NCI-H1417 (cell line): ENCODE results near the gene SFRP2.

ENCODE experiments used
- DNase-seq, 3 experiments: peaks; one replicate each; lab custom pipeline; 2025; lab: John Stamatoyannopoulos, UW

SFRP2 gene

DNA sequence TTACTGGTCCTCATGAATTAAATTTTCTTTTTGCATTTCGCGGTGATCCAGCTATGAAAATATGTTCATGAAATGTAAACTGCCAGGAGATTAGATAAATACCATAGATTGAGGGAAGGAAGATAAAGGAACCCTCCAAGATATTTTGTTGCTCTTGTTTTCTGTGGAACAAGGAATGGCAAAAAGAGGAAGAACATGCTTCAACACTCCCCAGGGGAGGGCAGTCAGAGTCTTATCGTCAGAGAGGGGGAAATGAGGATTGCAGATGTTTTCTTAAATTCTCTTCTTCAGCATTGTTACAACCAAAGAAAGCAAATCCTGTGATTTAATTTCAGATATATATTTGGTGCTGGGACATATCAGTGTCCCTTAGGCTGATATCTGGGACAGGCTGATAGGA is 9.5 kb upstream of the SFRP2 start:
- no peak for DNase-seq

DNA sequence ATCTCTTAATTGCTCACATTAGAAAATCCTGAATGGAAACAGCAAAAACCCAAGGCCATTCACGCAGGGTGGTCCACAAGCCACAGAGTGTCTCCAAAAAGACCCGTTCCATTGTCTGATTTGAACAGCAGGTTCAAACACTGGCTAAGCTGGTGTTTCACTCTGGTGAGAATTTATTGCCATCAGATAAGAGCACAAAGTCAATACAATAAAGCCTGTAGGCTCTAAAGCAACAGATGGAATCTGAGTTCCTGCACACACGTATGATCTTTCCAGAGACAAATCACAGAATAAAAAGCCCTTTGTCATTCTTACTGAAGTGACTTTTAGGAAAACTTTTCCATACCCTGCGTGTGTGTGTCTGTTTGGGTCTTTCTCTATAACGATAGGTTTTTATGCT is 5.1 kb upstream of the SFRP2 start:
- DNase-seq, result peak in 1 of 3 experiments; percentile 9

DNA sequence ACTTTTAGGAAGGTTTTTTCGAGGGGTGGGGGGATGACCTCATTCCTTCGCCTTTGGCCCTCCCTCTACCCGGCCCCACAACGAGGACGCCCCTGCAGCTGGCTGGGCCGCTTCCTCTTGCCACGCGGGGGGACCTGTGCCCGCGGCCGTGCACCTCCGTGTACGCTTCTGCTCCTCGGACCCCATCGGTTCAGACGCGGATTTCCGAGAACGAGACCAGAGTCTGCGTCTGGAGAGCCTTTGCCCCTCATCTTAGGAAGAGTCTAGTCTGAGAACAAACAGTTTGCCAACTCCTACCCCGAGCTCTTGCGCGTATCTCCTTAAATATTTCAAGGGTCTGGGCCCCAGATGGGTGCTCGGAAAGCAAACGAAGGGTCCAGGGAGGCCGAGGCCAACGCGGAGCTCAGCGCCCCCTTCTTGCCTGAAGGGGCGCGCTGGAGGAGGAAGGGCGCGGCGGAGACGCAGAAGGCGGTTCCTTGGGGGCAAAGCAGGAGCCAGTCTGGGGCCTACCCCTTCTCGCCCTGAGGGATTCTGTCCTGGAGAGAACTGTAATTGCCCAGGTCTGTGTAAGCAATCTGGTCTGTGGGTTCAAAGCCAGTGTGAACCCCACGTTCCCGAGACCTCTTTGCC is 3.9 kb upstream of the SFRP2 start:
- no peak for DNase-seq

DNA sequence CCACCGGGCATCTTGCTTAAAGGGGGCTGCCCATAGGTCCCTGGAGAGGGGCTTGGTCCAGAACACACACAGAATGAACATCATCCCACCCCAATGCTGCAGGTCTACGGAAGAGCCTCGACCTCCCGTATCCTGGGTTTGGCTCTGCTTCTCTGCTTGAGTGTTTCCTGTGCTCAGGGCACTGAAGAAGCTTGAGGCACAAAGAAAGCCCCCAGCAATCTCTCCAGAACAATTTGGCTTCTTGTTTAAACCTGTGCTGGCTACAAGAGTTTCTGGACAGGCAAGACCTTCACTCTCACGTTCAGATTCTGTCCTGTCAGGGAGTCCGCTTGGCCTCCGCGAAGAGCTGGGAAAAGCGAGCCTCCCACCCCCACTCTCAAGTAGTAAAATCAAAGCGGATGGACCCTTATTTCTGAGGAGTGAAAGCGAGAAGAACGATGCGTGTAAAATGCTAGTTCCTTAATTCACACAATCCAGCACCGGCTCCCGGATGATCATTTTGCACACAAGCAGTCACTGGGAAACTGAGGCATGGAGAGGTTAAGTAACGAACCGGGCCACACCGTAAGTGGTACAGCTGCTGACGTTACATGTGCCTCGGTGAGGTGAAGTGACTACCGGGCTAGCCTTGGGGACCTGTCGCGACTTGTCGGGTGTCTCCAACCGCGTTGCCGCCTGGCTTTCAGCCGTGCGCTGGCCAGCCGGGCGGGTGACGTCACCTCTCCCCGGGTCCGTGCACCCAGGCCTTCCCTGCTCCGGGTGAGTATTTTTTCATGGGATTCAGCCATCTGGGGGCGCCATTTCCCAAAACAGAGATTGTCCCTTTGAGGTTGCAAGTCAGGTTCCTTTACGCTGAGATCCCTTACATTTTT is 3.1 kb upstream of the SFRP2 start:
- peak in 2 of 3 experiments; percentile 38 to 42 for DNase-seq

GRCh38 chr4:153790962-153791551 is 2.2 kb upstream of the SFRP2 start:
- peak in 2 of 3 experiments; percentile 59 to 63 for DNase-seq

GRCh38 chr4:153790500-153790865 is 1.6 kb upstream of the SFRP2 start:
- no peak for DNase-seq

DNA sequence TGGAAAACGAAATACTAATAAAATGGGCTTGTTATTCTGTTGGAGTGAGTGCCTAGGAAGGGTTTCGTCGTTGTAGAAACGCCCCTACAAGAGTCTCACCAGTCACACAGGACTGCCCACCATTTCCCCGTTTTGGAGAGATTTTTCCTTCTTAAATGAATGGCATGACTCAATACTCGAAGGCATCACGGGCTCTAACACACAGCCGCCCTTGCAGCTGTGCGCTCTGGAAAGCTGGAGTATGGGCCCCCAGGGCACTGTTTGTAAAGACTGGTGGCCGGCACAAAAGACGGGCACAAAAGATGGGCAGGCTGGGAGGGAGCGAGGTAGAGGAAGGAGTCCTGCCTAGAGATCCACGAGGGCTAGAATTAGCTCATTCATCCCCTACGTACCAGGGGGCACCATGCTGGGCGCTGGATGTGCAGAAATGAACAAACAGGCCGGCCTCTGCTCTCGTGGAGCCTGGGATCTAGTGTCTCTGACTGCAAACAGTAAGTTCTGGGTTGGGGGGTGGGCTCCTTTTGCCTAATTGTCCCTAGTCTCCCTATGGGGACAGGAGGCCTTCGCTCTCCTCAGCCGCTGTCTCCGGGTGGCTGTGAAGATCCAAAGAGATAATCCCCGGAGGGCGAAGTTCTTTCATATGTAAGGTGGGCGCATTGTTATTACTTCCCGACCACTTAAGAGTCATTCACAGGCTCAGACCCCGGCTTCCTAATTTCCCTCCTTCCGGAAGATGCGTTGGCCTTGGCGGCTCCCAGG is 1.0 kb upstream of the SFRP2 start:
- peak in 1 of 3 experiments; percentile 15 for DNase-seq

- no peak for DNase-seq
These were observed 851 bp downstream of the SFRP2 start for GRCh38 chr4:153788051-153788412.

DNA sequence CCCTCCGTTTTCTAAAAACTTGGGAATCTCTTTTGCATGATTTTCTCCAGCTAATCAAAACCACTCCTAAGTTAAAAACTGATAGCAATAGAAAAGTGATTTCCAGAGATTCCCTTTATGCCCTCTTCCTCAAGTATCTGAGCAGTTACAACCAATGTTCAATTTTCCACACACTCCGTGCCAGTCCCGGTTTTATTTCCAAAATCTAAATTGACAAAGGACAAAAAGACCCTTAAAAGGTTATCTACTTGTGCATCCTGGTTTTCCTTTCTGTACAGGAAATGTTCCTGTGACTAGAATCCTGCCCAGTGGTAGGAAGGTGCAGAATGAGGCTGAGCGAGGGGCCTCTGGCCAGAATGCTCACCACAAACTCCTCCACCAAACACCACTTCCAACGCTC is 1.3 kb downstream of the SFRP2 start:
- no peak for DNase-seq

GRCh38 chr4:153787061-153787560 is 1.8 kb downstream of the SFRP2 start:
- no peak for DNase-seq

DNA sequence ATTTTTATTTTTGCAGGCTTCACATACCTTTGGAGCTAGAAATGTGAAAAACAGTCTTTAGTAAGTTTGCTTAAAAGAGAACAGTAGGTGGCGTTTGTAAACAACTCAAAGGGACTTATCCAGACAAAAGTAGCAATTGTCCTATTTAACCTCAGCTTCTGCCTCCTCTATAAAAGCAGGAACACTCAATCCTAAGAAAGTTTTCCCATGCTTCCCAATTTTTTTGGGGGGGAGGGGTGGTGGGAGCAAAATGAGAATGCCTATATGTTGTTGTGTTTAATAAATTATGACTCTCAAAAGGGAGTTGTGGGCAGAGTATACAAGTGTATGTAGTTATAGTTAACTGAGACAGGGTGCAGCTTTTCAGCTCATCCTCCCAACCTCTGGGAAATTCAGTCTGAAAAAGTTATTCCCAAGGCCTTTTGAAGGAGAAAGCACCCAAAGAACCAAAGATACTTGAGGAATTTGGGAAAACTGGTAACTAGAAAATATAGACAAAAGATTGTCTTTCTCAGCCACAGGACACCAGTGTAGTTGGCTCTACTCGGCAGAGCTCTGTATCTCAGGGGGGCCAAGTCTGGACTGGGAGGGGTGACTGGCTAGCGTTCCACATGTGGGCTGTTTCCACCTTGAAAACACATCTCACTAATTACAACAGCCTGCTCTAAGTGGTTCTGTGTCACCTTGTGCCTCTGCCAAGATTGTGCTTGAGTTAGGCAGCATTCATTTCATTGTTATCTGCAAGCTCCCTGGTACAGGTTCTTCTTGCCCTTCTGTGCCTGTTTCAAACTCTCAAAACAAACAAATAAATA is 2.8 kb downstream of the SFRP2 start:
- peak in 1 of 3 experiments; percentile 50 for DNase-seq

- no peak for DNase-seq
These were observed 4.7 kb downstream of the SFRP2 start for GRCh38 chr4:153784166-153784699.

GRCh38 chr4:153782581-153782980 is 6.3 kb downstream of the SFRP2 start:
- DNase-seq, result no peak

DNA sequence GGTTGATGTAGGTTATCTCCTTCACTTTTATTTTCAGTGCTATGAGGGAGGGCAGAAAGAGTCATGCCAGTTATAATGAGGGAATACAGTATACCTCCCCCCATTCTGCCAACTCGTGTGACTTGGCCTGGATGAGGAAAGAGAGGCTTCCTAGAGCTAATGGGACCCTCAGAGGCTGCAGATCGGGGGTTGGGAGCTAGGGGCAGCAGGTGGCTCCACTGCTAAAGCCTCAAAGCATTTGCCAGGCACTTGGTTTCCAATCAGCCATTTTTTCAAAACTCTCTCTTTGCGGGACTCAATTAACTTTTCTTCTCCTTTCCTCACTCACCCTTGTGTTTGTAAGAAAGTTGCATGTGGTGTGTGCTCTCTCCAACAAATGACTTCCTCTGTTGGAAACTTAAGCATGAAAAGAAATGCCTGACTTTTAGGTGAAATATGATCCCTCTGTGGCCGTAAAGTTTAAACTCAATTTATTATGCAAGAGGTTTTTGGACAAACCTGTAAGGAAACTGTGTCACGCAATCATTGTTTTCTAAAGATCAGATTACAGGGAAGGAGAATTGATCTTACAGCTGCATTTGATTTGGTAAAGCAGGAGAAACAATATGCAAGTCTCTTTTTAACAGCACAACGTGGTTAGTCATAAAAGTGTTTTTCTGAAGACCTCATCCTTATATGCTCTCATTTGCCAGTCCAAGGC is 7.0 kb downstream of the SFRP2 start:
- DNase-seq, result no peak

GRCh38 chr4:153781280-153781679 is 7.6 kb downstream of the SFRP2 start:
- DNase-seq, result no peak

- DNase-seq, result no peak
These were observed 8.0 kb downstream of the SFRP2 start for GRCh38 chr4:153780876-153781275.

GRCh38 chr4:153780221-153780620 is 8.7 kb downstream of the SFRP2 start:
- DNase-seq, result no peak

DNA sequence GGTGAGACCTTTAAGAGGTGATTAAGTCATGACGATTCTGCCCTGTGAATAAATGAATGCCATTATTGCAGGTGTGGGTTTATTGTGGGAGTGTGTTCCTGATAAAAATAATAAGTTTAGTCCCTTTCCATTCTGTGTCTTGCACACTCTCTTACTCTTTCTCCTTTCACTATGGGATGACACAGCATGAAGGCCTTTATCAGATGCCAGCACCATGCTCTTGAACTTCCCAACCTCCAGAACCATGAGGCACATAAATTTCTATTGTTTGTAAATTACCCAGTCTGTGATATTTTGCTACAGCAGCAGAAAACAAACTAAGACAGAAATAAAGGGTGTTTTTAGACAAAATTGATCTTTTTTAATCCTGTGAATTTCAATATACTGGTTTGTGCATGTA is 10.5 kb downstream of the SFRP2 start:
- no peak for DNase-seq

GRCh38 chr4:153777421-153777820 is 11.5 kb downstream of the SFRP2 start:
- no peak for DNase-seq

- no peak for DNase-seq
These were observed 12.3 kb downstream of the SFRP2 start for GRCh38 chr4:153776601-153777000.
